ENCODE measurements around the gene ITGAD.
"Not testable (repeated sequence)": the region's sequence is repeated elsewhere in the genome, so short reads cannot be mapped to it uniquely, and the experiment has no call there.

ITGAD gene

GRCh38 chr16:31435341-31436220 lies 42.4 kb downstream of the ITGAD start:
- DNase-seq = no peak

GRCh38 chr16:31436221-31437045 lies 43.3 kb downstream of the ITGAD start:
- DNase-seq = no peak

- DNase-seq = no peak
Observed at GRCh38 chr16:31438414-31438813, 45.3 kb downstream of the ITGAD start.

- DNase-seq = not testable (repeated sequence)
Observed at GRCh38 chr16:31439023-31439422, 45.9 kb downstream of the ITGAD start.

- no peak for DNase-seq
Observed at GRCh38 chr16:31439519-31439918, 46.4 kb downstream of the ITGAD start.

GRCh38 chr16:31440516-31441184 lies 47.5 kb downstream of the ITGAD start:
- no peak for DNase-seq

- DNase-seq = no peak
Observed at GRCh38 chr16:31441956-31442355, 48.8 kb downstream of the ITGAD start.

GRCh38 chr16:31445931-31446330 lies 52.8 kb downstream of the ITGAD start:
- not testable (repeated sequence) for DNase-seq

GRCh38 chr16:31451201-31451600 lies 58.1 kb downstream of the ITGAD start:
- no peak for DNase-seq

- no peak for DNase-seq
Observed at GRCh38 chr16:31451681-31452351, 58.7 kb downstream of the ITGAD start.

- no peak for DNase-seq
Observed at GRCh38 chr16:31452631-31453106, 59.5 kb downstream of the ITGAD start.

GRCh38 chr16:31453255-31454204 lies 60.4 kb downstream of the ITGAD start:
- DNase-seq = no peak

GRCh38 chr16:31455601-31456314 lies 62.6 kb downstream of the ITGAD start:
- no peak for DNase-seq

- no peak for DNase-seq
Observed at GRCh38 chr16:31456988-31457360, 63.8 kb downstream of the ITGAD start.

GRCh38 chr16:31458073-31458843 lies 65.1 kb downstream of the ITGAD start:
- peak; percentile 53 for DNase-seq

GRCh38 chr16:31458844-31459686 lies 65.9 kb downstream of the ITGAD start, which contains the start of gene ARMC5:
Gene ARMC5, plus strand, starts transcription at chr16:31459501. Its CDS starts 24 bp downstream, at chr16:31459525.
- peak; percentile 96 for DNase-seq

- DNase-seq = peak; percentile 100
Observed at GRCh38 chr16:31459687-31460581, 66.8 kb downstream of the ITGAD start.

GRCh38 chr16:31460582-31461002 lies 67.5 kb downstream of the ITGAD start:
- no peak for DNase-seq

Data from activated CD4-positive, alpha-beta T cell treated with anti-CD3 and anti-CD28 coated beads, Interleukin-2, amount 50 U/mL, for 1 hour (primary cell).